ENCODE results near the gene RXRA. TPM values are rescaled to one million over a fixed set of nuclear protein-coding genes. Genes with fewer than 3 reads are reported as not detected.

RXRA gene
- total and polyA plus RNA-seq, 10 of the 15 experiments (the other 5 are each of a cell fraction or from before 2014, with no cell fraction given), result 0.89 to 36.8 (median 11.1) TPM

- DNase-seq (ENCODE audit: low read depth, low spot score) (no peak), ATAC-seq (no peak), FAIRE-seq (no peak)
- Histone ChIP-seq H3K4me2 (ENCODE audit: control insufficient read depth, insufficient read depth) (no peak overlapping the region), H3K9me3 (replicated peaks; ENCODE audit: control insufficient read depth, insufficient read depth, low read length) (no peaks in the 10 kb centered on the region; the same call in 2 of the 3 replicates), H4K20me1 (ENCODE audit: control insufficient read depth, insufficient read depth) (no peaks in the 10 kb centered on the region), H3K4me3 (no peak overlapping the region), H3K27ac (ENCODE audit: control insufficient read depth, insufficient read depth) (no peak overlapping the region), H3K27me3 (replicated peaks in 1 of 2; ENCODE audit: control insufficient read depth in 2 of 2, insufficient read depth in 2 of 2, low read length in 1 of 2) (no peaks in the 10 kb centered on the region; a peak in 3 of 4 replicates), H2AFZ (ENCODE audit: control insufficient read depth, low read depth, low read length) (no peak overlapping the region), H3K9ac (ENCODE audit: control insufficient read depth, insufficient read depth, low read length) (no peak overlapping the region), H3K36me3 (ENCODE audit: control insufficient read depth in 2 of 2, insufficient read depth in 2 of 2, low read length in 1 of 2) (no peaks in the 10 kb centered on the region), H3K4me1 (ENCODE audit: control insufficient read depth, insufficient read depth, low read length) (peaks cover 8% of the 10 kb centered on the region), H3K79me2 (ENCODE audit: control insufficient read depth, insufficient read depth, low read length) (no peaks in the 10 kb centered on the region)
- ChIA-PET RAD21 (ENCODE audit: unreplicated experiment) (no interaction called here), SMC1A (ENCODE audit: uncharacterized antibody, unreplicated experiment) (no interaction called here), POLR2A (no interaction called here), CTCF (no interaction called here)
- in situ Hi-C loops (cut with MboI) (no loop called here), intact Hi-C loops (cut with micrococcal nuclease; ENCODE audit: unreplicated experiment) (no loop called here)
- WGBS (ENCODE audit: insufficient coverage, insufficient replicate concordance, low lambda C conversion rate, missing lambda C conversion rate), result 49% methylated on average over 7 of the region's 7 CpGs
- TF ChIP-seq CHD4 (IDR thresholded peaks at IDR 0.05) (no peak), TARDBP (IDR thresholded peaks at IDR 0.05; ENCODE audit: borderline replicate concordance) (no peak), RBBP5 (conservative IDR thresholded peaks at IDR 0.05) (no peak), TBL1XR1 (IDR thresholded peaks at IDR 0.05; ENCODE audit: low read depth, low read length) (no peak)
- BruUV-seq (replicated peaks), result no TSS peak
Observed at GRCh38 chr9:134303601-134304000, 22.7 kb upstream of the RXRA start.

DNA sequence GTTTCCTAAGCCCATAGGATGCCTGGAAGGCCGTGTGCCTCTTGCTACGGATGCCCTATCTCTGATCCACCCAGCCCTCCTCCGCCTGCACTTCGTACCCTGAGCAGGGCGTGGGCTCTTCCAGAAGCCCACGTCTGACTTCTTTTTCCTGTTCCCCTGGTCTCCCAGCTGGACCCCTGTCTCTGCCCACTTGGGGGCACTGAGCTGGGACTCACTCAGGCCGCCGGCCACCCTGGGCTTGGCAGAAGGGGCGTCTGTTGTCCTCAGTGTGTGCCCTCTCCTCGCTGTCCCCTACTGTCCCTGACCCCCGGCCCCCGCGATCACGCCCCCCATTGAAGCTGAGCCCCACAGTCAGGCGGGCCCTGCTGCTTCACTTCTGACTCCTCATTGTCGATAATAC lies 22.0 kb upstream of the RXRA start:
- Histone ChIP-seq H3K9ac (ENCODE audit: control insufficient read depth, insufficient read depth, low read length) (no peak overlapping the region), H3K9me3 (replicated peaks; ENCODE audit: control insufficient read depth, insufficient read depth, low read length) (no peaks in the 10 kb centered on the region; the same call in 2 of the 3 replicates), H3K4me2 (ENCODE audit: control insufficient read depth, insufficient read depth) (no peak overlapping the region), H2AFZ (ENCODE audit: control insufficient read depth, low read depth, low read length) (no peak overlapping the region), H3K79me2 (ENCODE audit: control insufficient read depth, insufficient read depth, low read length) (no peaks in the 10 kb centered on the region), H3K27me3 (replicated peaks in 1 of 2; ENCODE audit: control insufficient read depth in 2 of 2, insufficient read depth in 2 of 2, low read length in 1 of 2) (no peaks in the 10 kb centered on the region; a peak in 2 of 4 replicates), H3K4me1 (ENCODE audit: control insufficient read depth, insufficient read depth, low read length) (peaks cover 8% of the 10 kb centered on the region), H3K36me3 (ENCODE audit: control insufficient read depth in 2 of 2, insufficient read depth in 2 of 2, low read length in 1 of 2) (no peaks in the 10 kb centered on the region), H3K27ac (ENCODE audit: control insufficient read depth, insufficient read depth) (no peak overlapping the region), H4K20me1 (ENCODE audit: control insufficient read depth, insufficient read depth) (no peaks in the 10 kb centered on the region), H3K4me3 (no peak overlapping the region)
- no peak for DNase-seq (ENCODE audit: low read depth, low spot score)
- TF ChIP-seq SMAD5 (IDR thresholded peaks at IDR 0.05; ENCODE audit: low read depth), result no peak
- TF ChIP-seq, protein P1, sequence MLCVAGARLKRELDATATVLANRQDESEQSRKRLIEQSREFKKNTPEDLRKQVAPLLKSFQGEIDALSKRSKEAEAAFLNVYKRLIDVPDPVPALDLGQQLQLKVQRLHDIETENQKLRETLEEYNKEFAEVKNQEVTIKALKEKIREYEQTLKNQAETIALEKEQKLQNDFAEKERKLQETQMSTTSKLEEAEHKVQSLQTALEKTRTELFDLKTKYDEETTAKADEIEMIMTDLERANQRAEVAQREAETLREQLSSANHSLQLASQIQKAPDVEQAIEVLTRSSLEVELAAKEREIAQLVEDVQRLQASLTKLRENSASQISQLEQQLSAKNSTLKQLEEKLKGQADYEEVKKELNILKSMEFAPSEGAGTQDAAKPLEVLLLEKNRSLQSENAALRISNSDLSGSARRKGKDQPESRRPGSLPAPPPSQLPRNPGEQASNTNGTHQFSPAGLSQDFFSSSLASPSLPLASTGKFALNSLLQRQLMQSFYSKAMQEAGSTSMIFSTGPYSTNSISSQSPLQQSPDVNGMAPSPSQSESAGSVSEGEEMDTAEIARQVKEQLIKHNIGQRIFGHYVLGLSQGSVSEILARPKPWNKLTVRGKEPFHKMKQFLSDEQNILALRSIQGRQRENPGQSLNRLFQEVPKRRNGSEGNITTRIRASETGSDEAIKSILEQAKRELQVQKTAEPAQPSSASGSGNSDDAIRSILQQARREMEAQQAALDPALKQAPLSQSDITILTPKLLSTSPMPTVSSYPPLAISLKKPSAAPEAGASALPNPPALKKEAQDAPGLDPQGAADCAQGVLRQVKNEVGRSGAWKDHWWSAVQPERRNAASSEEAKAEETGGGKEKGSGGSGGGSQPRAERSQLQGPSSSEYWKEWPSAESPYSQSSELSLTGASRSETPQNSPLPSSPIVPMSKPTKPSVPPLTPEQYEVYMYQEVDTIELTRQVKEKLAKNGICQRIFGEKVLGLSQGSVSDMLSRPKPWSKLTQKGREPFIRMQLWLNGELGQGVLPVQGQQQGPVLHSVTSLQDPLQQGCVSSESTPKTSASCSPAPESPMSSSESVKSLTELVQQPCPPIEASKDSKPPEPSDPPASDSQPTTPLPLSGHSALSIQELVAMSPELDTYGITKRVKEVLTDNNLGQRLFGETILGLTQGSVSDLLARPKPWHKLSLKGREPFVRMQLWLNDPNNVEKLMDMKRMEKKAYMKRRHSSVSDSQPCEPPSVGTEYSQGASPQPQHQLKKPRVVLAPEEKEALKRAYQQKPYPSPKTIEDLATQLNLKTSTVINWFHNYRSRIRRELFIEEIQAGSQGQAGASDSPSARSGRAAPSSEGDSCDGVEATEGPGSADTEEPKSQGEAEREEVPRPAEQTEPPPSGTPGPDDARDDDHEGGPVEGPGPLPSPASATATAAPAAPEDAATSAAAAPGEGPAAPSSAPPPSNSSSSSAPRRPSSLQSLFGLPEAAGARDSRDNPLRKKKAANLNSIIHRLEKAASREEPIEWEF (IDR thresholded peaks at IDR 0.05; ENCODE audit: insufficient replicate concordance, low read depth, low read length), result no peak
- TF ChIP-seq ZNF207 (IDR thresholded peaks at IDR 0.05; ENCODE audit: borderline replicate concordance), result no peak
- no peak for TF ChIP-seq TARDBP (IDR thresholded peaks at IDR 0.05; ENCODE audit: borderline replicate concordance)
- TF ChIP-seq ESRRA (IDR thresholded peaks at IDR 0.05; ENCODE audit: low read length), result no peak
- TF ChIP-seq CTCF (IDR thresholded peaks at IDR 0.05 in 2 of 3, conservative IDR thresholded peaks at IDR 0.05 in 1 of 3; ENCODE audit: control insufficient read depth in 2 of 3, extremely low read depth in 1 of 3, insufficient read depth in 1 of 3, low read depth in 3 of 3, low read length in 3 of 3), result no peak
- WGBS (ENCODE audit: insufficient coverage, insufficient replicate concordance, low lambda C conversion rate, missing lambda C conversion rate), result 59% methylated on average over 9 of the region's 16 CpGs
- FAIRE-seq, result no peak
- CTCF ChIA-PET, result no interaction called here
- SMC1A ChIA-PET (ENCODE audit: uncharacterized antibody, unreplicated experiment), result no interaction called here
- BruUV-seq (replicated peaks), result no TSS peak
- intact Hi-C loops (cut with micrococcal nuclease; ENCODE audit: unreplicated experiment) (no loop called here), in situ Hi-C loops (cut with MboI) (no loop called here)
- POLR2A ChIA-PET, result no interaction called here
- no peak for ATAC-seq
- RAD21 ChIA-PET (ENCODE audit: unreplicated experiment), result no interaction called here

Data from GM12878 (cell line).